Mesodermal cell (in vitro differentiated cells): Measurements from ENCODE around the gene RPL7L1.
"Not testable (repeated sequence)": the region's sequence is repeated elsewhere in the genome, so short reads cannot be mapped to it uniquely, and the experiment has no call there.

Experiments used
- H3K27ac ChIP-seq: 2 replicates; pipeline ENCODE4 v1.7.0; 2013; ENCODE audit warnings: mild to moderate bottlenecking, low read depth, low read length, moderate library complexity; ENCODE audit not compliant: severe bottlenecking
- H3K36me3 ChIP-seq: 2 replicates; pipeline ENCODE4 v1.7.1; 2013; ENCODE audit warnings: mild to moderate bottlenecking, low read length, moderate library complexity; ENCODE audit not compliant: control insufficient read depth, insufficient read depth
- H3K4me1 ChIP-seq: one replicate; pipeline ENCODE4 v1.7.1; 2013; ENCODE audit warnings: mild to moderate bottlenecking, low read length; ENCODE audit not compliant: insufficient read depth, control insufficient read depth, poor library complexity, severe bottlenecking
- H3K4me3 ChIP-seq: 2 replicates; pipeline ENCODE4 v1.7.0; 2013; ENCODE audit warnings: low read length, control low read depth, mild to moderate bottlenecking; ENCODE audit not compliant: insufficient read depth, poor library complexity, severe bottlenecking; ENCODE audit errors: extremely low read depth
- H3K9me3 ChIP-seq: 2 replicates; pipeline ENCODE4 v1.7.1; 2013; ENCODE audit warnings: mild to moderate bottlenecking, low read length, moderate library complexity; ENCODE audit not compliant: control insufficient read depth
- WGBS, 2 experiments: methylation state at CpG; one replicate each; pipeline ENCODE4 v1.1.5; 2013; ENCODE audit warnings: missing lambda C conversion rate in 2 of 2; ENCODE audit not compliant: insufficient coverage in 2 of 2; 5-methylcytosine and 5-hydroxymethylcytosine counted together

The RPL7L1 gene

GRCh38 chr6:42870145-42870936, 9.1 kb upstream of the RPL7L1 start:
- no peak overlapping the region for H3K4me3 ChIP-seq
- no peaks in the 10 kb centered on the region for H3K4me1 ChIP-seq
- H3K9me3 ChIP-seq, result no peaks in the 10 kb centered on the region
- peaks cover 9% of the 10 kb centered on the region for H3K36me3 ChIP-seq
- WGBS, 2 experiments, result 100% methylated on average over 1 of the region's 2 CpGs
- no peak overlapping the region for H3K27ac ChIP-seq

- 70 to 100% methylated on average over 2 of the region's 3 CpGs for WGBS, 2 experiments
- Histone ChIP-seq H3K4me3 (no peak overlapping the region), H3K4me1 (no peaks in the 10 kb centered on the region), H3K9me3 (no peaks in the 10 kb centered on the region), H3K27ac (no peak overlapping the region), H3K36me3 (peaks cover 5% of the 10 kb centered on the region)
Measured at GRCh38 chr6:42871711-42872110, 7.7 kb upstream of the RPL7L1 start.

DNA sequence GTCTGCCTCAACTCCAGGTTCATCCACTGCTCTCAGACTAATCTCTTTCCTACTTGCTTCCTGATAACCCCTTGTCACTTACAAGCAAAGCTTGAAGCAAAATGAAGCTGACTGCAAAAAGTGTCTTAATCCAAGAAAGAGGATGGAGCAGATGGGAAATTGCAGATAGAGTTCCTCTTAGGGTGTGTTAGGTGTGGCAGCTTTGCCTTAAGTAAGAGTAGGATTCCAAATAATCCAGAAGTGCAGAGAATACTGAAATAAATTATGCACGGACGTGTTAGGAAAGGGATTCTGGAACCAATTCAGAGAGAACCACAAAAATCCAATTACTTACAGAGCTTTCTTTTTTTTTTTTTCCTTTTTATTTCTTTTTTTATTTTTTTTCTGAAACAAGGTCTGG, 6.1 kb upstream of the RPL7L1 start:
- Histone ChIP-seq H3K4me1 (no peaks in the 10 kb centered on the region), H3K27ac (no peak overlapping the region), H3K36me3 (no peaks in the 10 kb centered on the region), H3K9me3 (no peaks in the 10 kb centered on the region), H3K4me3 (no peak overlapping the region)
- 81% methylated on average over 2 of the region's 2 CpGs; no CpG with 5 or more reads in 1 of the 2 experiments for WGBS, 2 experiments

GRCh38 chr6:42877695-42878094, 1.7 kb upstream of the RPL7L1 start:
- Histone ChIP-seq H3K9me3 (no peaks in the 10 kb centered on the region), H3K4me3 (no peak overlapping the region), H3K36me3 (peaks cover 20% of the 10 kb centered on the region), H3K27ac (no peak overlapping the region), H3K4me1 (peaks cover 3% of the 10 kb centered on the region)
- 85 to 100% methylated on average over 3 of the region's 3 CpGs for WGBS, 2 experiments

DNA sequence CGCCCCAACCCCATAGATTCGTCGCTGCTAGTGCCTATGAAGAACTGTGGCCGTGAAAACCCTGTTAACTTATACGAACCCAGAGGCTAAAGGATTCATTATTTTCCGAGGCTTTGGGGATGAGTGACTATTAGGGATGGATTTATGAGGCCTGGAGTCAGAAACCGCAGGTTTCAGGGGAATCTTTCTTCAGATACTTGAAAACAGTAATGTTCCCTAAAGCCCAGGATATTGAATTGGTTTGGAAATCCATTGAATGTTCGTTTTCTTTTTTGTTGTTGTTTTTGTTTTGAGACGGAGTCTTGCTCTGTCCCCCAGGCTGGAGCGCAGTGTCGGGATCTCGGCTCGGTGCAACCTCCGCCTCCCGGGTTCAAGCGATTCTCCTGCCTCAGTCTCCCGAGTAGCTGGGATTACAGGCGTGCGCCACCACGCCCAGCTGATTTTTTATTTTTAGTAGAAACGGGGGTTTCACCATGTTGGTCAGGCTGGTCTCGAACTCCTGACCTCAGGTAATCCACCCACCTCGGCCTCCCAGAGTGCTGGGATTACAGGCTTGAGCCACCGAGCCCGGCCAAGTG, 913 bp downstream of the RPL7L1 start:
- H3K4me1 ChIP-seq, H3K9me3 ChIP-seq: not testable (repeated sequence)
- Histone ChIP-seq H3K36me3 (peaks cover 47% of the 10 kb centered on the region), H3K4me3 (peak overlapping the region; percentile 67), H3K27ac (peak overlapping the region; percentile 91)
- 29 to 35% methylated on average over 13 to 20 of the region's 25 CpGs for WGBS, 2 experiments

DNA sequence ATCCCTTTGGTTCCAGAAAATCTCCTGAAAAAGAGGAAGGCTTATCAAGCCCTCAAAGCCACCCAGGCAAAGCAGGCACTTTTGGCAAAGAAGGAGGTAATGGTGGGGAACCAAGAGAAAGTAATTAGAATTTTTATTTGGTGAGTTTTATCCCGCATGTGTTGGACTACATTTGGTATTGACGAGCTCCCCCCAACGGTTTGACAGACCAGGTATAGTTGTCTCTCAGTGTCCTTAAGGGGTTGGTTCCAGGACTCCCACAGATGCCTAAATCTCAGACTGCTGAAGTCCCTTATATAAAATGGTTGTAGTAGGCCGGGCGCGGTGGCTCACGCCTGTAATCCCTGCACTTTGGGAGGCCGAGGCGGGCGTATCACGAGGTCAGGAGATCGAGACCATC, 1.5 kb downstream of the RPL7L1 start:
- not testable (repeated sequence) for H3K9me3 ChIP-seq, H3K4me1 ChIP-seq, H3K27ac ChIP-seq
- WGBS, 2 experiments, result 85 to 86% methylated on average over 12 of the region's 12 CpGs
- Histone ChIP-seq H3K4me3 (peak overlapping the region; percentile 67), H3K36me3 (peaks cover 52% of the 10 kb centered on the region)

GRCh38 chr6:42885702-42886101, 6.3 kb downstream of the RPL7L1 start:
- Histone ChIP-seq H3K36me3 (peaks cover 69% of the 10 kb centered on the region), H3K4me1 (peaks cover 10% of the 10 kb centered on the region), H3K27ac (no peak overlapping the region), H3K4me3 (no peak overlapping the region), H3K9me3 (no peaks in the 10 kb centered on the region)
- 100% methylated on average over 1 to 3 of the region's 4 CpGs for WGBS, 2 experiments

DNA sequence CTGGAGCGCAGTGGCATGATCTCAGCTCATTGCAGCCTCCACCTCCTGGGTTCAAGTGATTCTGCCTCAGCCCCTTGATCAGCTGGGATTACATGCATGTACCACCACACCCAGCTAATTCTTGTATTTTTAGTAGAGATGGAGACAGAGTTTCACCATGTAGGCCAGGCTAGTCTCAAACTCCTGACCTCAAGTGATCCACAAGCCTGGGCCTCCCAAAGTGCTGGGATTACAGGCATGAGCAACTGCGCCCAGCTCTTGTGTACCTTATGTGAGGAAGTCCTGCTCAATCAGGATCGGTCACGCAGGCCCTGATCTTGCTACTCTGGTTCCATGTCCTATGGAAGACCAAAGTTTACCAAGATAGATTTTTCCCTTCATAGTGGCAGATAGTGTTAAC, 8.8 kb downstream of the RPL7L1 start:
- peaks cover 45% of the 10 kb centered on the region for H3K36me3 ChIP-seq
- H3K4me1 ChIP-seq, H3K4me3 ChIP-seq, H3K27ac ChIP-seq, H3K9me3 ChIP-seq: not testable (repeated sequence)
- WGBS, 2 experiments, result 100% methylated on average over 1 to 2 of the region's 4 CpGs

DNA sequence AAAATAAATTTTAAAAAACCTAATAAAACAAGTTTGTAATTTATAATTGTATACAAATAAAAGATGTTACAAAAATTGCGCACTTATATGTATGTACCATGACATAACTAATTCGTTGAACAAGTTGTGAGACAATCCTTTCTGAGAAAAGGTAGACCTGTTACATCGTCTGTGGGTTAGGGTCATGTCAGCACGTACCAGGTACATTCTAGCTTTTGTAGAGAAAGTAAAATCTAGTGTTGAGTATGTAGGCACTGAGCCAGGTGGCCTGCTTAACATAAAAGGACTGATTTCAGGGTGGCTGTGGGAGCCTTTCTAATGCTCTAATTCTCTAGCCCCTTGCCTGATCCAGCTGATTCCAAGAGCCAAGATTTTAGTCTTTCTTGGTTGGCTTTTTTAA, 10.4 kb downstream of the RPL7L1 start:
- Histone ChIP-seq H3K27ac (peak overlapping the region; percentile 98), H3K36me3 (peaks cover 29% of the 10 kb centered on the region), H3K4me3 (peak overlapping the region; percentile 77), H3K4me1 (peaks cover 10% of the 10 kb centered on the region), H3K9me3 (no peaks in the 10 kb centered on the region)
- 54 to 67% methylated on average over 2 to 3 of the region's 4 CpGs for WGBS, 2 experiments

DNA sequence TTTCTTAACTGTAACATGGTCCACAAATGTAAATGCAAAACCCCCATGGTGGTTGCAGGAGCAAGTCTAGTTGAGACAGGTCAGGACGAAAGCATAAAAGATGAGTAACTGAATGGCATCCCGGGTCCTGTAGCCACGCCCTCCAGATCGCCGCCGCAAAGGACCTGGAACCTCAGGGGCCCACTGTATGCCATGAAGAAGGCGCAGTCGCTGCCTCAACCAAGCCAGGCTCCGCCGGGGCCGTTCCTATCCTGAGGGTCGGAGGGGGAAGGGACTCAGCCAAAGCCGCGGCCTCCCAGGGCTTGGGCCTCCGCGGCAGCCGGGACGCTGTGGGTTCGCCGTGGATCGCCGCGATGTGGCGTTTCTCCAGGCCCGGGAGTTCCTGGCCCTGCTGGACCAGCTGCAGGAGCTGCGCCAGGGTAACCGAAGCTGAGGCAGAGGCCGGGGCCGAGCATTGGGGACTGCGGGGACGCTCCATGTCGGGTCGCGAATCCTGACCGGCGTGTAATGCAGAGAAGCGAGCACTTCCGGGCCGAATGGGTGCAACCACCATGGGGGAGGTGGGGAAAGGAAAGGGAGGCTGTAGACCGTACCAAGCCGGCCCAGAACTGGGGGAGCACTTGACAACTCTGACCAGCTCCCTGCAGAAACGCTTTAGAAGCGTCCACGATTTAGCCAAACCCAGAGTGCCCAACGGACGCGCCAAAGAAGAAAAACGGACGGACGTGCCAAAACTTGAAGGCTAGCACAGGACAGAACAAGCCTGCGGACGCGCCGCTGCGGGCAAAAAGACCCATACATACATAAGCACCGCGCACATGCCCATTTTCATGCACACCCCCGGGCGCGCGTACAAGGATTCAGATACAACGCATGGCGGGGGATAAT, 11.1 kb downstream of the RPL7L1 start:
- Histone ChIP-seq H3K9me3 (no peaks in the 10 kb centered on the region), H3K4me1 (peaks cover 10% of the 10 kb centered on the region), H3K4me3 (peak overlapping the region; percentile 77), H3K27ac (peak overlapping the region; percentile 98), H3K36me3 (peaks cover 22% of the 10 kb centered on the region)
- 9 to 12% methylated on average over 47 to 61 of the region's 63 CpGs for whole genome bisulfite sequencing, 2 experiments
